Right renal cortex interstitium (tissue), 3 donors: ENCODE measurements around the gene RNU5B-1. TPM values are rescaled to one million over a fixed set of nuclear protein-coding genes. Genes with fewer than 3 reads are reported as not detected.
"Not testable (repeated sequence)": the region's sequence is repeated elsewhere in the genome, so short reads cannot be mapped to it uniquely, and the experiment has no call there.

Source experiments
- DNase-seq, 3 donors: peaks; one replicate each; pipeline ENCODE4 v3.0.0-alpha.2; 2013; ENCODE audit warnings: low read depth in 3 of 3, low spot score in 2 of 3
- polyA plus RNA-seq, 3 donors: library from polyadenylated mRNA; unstranded; fragments of 120-200 nt; gene quantifications; one replicate each; pipeline ENCODE4 v1.2.1, GENCODE V29; 2013; ENCODE audit not compliant: insufficient read length in 3 of 3

RNU5B-1 gene
- polyA plus RNA-seq, 3 donors: not detected

GRCh38 chr15:65339920-65340319 is 35.4 kb downstream of the RNU5B-1 start:
- no peak for DNase-seq

- DNase-seq: no peak
Measured at GRCh38 chr15:65342493-65342892, 38.0 kb downstream of the RNU5B-1 start.

GRCh38 chr15:65343374-65343981 is 39.0 kb downstream of the RNU5B-1 start:
- no peak for DNase-seq

- no peak for DNase-seq
Measured at GRCh38 chr15:65344214-65344913, 39.9 kb downstream of the RNU5B-1 start.

GRCh38 chr15:65344914-65345275 is 40.4 kb downstream of the RNU5B-1 start:
- DNase-seq: no peak

- no peak for DNase-seq
Measured at GRCh38 chr15:65346856-65347598, 42.5 kb downstream of the RNU5B-1 start.

- not testable (repeated sequence) for DNase-seq
Measured at GRCh38 chr15:65347756-65348155, 43.3 kb downstream of the RNU5B-1 start.

- no peak for DNase-seq
Measured at GRCh38 chr15:65349338-65349737, 44.9 kb downstream of the RNU5B-1 start.

GRCh38 chr15:65351972-65352371 is 47.5 kb downstream of the RNU5B-1 start:
- DNase-seq: not testable (repeated sequence)

Other genes with a start within 250 kb of the RNU5B-1 start
- 1 to 10 TPM; 5.9 to 7.8 (median 6.5) TPM for gene RASL12, start 236.7 kb upstream of the RNU5B-1 start, polyA plus RNA-seq
- under 1 TPM; 0.06 to 0.07 (median 0.07) TPM for gene KBTBD13, start 227.9 kb upstream of the RNU5B-1 start, polyA plus RNA-seq
- 1 to 10 TPM; 2.2 to 3.1 (median 2.6) TPM for gene UBAP1L, start 189.5 kb upstream of the RNU5B-1 start, polyA plus RNA-seq
- 10 to 100 TPM; 30.1 to 34.4 (median 31.9) TPM for gene PDCD7, start 170.9 kb upstream of the RNU5B-1 start, polyA plus RNA-seq
- gene CLPX, start 119.3 kb upstream of the RNU5B-1 start, polyA plus RNA-seq: 10 to 100 TPM; 68.1 to 81.5 (median 75.1) TPM
- 1 to 10 TPM; 2.8 to 3.3 (median 3.3) TPM for gene CILP, start 93.2 kb upstream of the RNU5B-1 start, polyA plus RNA-seq
- 10 to 100 TPM; 15.4 to 18.5 (median 15.6) TPM for gene PARP16, start 17.8 kb upstream of the RNU5B-1 start, polyA plus RNA-seq
- gene RNU5A-1, start 8.6 kb upstream of the RNU5B-1 start, polyA plus RNA-seq: not detected
- 1 to 10 TPM; 6.1 to 7.1 (median 6.4) TPM for gene IGDCC3, start 73.3 kb downstream of the RNU5B-1 start, polyA plus RNA-seq
- 10 to 100 TPM; 10.2 to 11.4 (median 10.6) TPM for gene IGDCC4, start 118.3 kb downstream of the RNU5B-1 start, polyA plus RNA-seq
- 10 to 100 TPM; 25.5 to 27.8 (median 26.7) TPM for gene DPP8, start 213.0 kb downstream of the RNU5B-1 start, polyA plus RNA-seq
- gene HACD3, start 225.8 kb downstream of the RNU5B-1 start, polyA plus RNA-seq: 100 to 1,000 TPM; 183 to 199 (median 189) TPM